NCI-H69 (cell line): Measurements from ENCODE around the gene CPED1.
"Not testable (repeated sequence)": the region's sequence is repeated elsewhere in the genome, so short reads cannot be mapped to it uniquely, and the experiment has no call there.

Experiments used
- DNase-seq: peaks from one replicate; lab custom pipeline; 2025; lab: John Stamatoyannopoulos, UW

The CPED1 gene

GRCh38 chr7:121039994-121040393 lies 51.5 kb downstream of the CPED1 start:
- no peak for DNase-seq

- peak; percentile 48 for DNase-seq
Observed at GRCh38 chr7:121041516-121042148, 53.1 kb downstream of the CPED1 start.

- DNase-seq: no peak
Observed at GRCh38 chr7:121042195-121042594, 53.7 kb downstream of the CPED1 start.

- DNase-seq: no peak
Observed at GRCh38 chr7:121042899-121043298, 54.4 kb downstream of the CPED1 start.

GRCh38 chr7:121043314-121044234 lies 55.1 kb downstream of the CPED1 start:
- no peak for DNase-seq

GRCh38 chr7:121045090-121045489 lies 56.6 kb downstream of the CPED1 start:
- DNase-seq: no peak

GRCh38 chr7:121046009-121046408 lies 57.5 kb downstream of the CPED1 start:
- no peak for DNase-seq

GRCh38 chr7:121046893-121047468 lies 58.5 kb downstream of the CPED1 start:
- no peak for DNase-seq

- no peak for DNase-seq
Observed at GRCh38 chr7:121048195-121048594, 59.7 kb downstream of the CPED1 start.

GRCh38 chr7:121049028-121049791 lies 60.7 kb downstream of the CPED1 start:
- DNase-seq: no peak

- DNase-seq: no peak
Observed at GRCh38 chr7:121049897-121050296, 61.4 kb downstream of the CPED1 start.

GRCh38 chr7:121053219-121053618 lies 64.7 kb downstream of the CPED1 start:
- DNase-seq: no peak

- DNase-seq: no peak
Observed at GRCh38 chr7:121054925-121055324, 66.4 kb downstream of the CPED1 start.

GRCh38 chr7:121057878-121058277 lies 69.4 kb downstream of the CPED1 start:
- no peak for DNase-seq

GRCh38 chr7:121058975-121059374 lies 70.5 kb downstream of the CPED1 start:
- no peak for DNase-seq

- not testable (repeated sequence) for DNase-seq
Observed at GRCh38 chr7:121059979-121060509, 71.5 kb downstream of the CPED1 start.

- DNase-seq: no peak
Observed at GRCh38 chr7:121061677-121062582, 73.4 kb downstream of the CPED1 start.

GRCh38 chr7:121062671-121063279 lies 74.3 kb downstream of the CPED1 start:
- DNase-seq: peak; percentile 37

- DNase-seq: not testable (repeated sequence)
Observed at GRCh38 chr7:121067717-121068116, 79.2 kb downstream of the CPED1 start.

- no peak for DNase-seq
Observed at GRCh38 chr7:121069346-121070100, 81.0 kb downstream of the CPED1 start.
